ENCODE data around the gene SLC34A3. TPM values are rescaled to one million over a fixed set of nuclear protein-coding genes. Genes with fewer than 3 reads are reported as not detected.
A peak's percentile ranks its signal among the peaks of the same experiment; 100 is the strongest.

The SLC34A3 gene
- total and polyA plus RNA-seq, 2 experiments from 2014 or later = not detected

DNA sequence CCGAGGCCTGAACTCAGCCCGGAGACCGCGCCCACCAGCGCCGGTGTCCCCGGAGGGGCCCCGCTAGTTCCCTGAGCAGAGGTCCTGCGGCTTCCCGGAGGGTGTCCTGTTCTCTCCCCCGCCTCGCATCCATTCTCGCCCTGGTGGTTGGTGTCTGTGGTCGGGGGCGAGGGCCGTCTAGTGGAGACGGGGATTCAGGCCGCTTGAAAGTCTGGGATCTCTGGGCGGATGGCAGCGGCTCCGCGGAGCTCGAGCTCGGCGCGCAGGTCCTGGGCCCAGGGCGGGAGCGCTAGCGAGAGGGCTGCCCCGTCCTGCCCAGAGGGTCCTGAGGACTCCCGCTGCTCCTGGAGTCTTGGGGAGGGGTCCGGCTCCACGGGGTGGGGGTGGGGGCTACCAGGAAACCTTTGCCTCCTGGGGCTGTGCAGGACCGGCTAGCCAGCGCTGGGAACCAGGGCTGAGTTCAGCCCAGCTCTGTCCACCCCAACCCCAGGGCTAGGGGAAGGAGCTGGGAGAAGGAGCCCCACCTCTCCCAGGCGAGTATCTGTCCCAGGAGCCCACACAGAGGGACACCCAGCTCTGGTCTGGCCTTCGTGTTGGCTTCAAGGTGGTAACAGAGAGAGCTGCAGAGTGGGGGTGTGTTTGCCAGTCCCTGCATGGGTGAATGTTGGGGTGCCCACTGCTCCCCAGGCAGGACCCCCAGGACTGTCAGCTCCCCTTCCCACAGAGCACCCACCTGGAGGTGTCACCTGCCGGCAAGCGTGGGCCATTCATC lies 50.8 kb downstream of the SLC34A3 start:
- Histone ChIP-seq H3K36me3 (peaks cover 6% of the 10 kb centered on the region), H3K27me3 (peaks cover 6% of the 10 kb centered on the region), H3K4me1 (ENCODE audit: low read depth) (peaks cover 23% of the 10 kb centered on the region), H3K9me3 (ENCODE audit: low read depth) (no peaks in the 10 kb centered on the region), H3K27ac (no peak overlapping the region), H3K4me3 (peak overlapping the region; percentile 16)
- TF ChIP-seq, protein P1, sequence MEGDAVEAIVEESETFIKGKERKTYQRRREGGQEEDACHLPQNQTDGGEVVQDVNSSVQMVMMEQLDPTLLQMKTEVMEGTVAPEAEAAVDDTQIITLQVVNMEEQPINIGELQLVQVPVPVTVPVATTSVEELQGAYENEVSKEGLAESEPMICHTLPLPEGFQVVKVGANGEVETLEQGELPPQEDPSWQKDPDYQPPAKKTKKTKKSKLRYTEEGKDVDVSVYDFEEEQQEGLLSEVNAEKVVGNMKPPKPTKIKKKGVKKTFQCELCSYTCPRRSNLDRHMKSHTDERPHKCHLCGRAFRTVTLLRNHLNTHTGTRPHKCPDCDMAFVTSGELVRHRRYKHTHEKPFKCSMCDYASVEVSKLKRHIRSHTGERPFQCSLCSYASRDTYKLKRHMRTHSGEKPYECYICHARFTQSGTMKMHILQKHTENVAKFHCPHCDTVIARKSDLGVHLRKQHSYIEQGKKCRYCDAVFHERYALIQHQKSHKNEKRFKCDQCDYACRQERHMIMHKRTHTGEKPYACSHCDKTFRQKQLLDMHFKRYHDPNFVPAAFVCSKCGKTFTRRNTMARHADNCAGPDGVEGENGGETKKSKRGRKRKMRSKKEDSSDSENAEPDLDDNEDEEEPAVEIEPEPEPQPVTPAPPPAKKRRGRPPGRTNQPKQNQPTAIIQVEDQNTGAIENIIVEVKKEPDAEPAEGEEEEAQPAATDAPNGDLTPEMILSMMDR (IDR thresholded peaks at IDR 0.05; ENCODE audit: low read depth, low read length) = no peak
- no peak for DNase-seq (ENCODE audit: low read depth in 1 of 2, low spot score in 1 of 2)

Other genes with a start within 250 kb of the SLC34A3 start
Only the 30 nearest of the 31 such genes appear.
- 94.6 and 130 TPM in 2 replicates for gene PAXX, start 238.5 kb upstream of the SLC34A3 start, total RNA-seq
- 102 and 110 TPM in 2 replicates for gene PAXX, start 238.5 kb upstream of the SLC34A3 start, polyA plus RNA-seq
- not detected in 2 replicates for gene CLIC3, start 234.3 kb upstream of the SLC34A3 start, total RNA-seq
- gene CLIC3, start 234.3 kb upstream of the SLC34A3 start, polyA plus RNA-seq = 0.75 and 0.87 TPM in 2 replicates
- 48.7 and 56.7 TPM in 2 replicates for gene ABCA2, start 202.7 kb upstream of the SLC34A3 start, total RNA-seq
- gene ABCA2, start 202.7 kb upstream of the SLC34A3 start, polyA plus RNA-seq = 30.5 and 33.3 TPM in 2 replicates
- not detected in 2 replicates for gene FUT7, start 198.8 kb upstream of the SLC34A3 start, total RNA-seq
- not detected in 2 replicates for gene FUT7, start 198.8 kb upstream of the SLC34A3 start, polyA plus RNA-seq
- gene NPDC1, start 184.7 kb upstream of the SLC34A3 start, total RNA-seq = 40.8 and 65.1 TPM in 2 replicates
- gene NPDC1, start 184.7 kb upstream of the SLC34A3 start, polyA plus RNA-seq = 83.5 and 94.9 TPM in 2 replicates
- not detected in 2 replicates for gene ENTPD2, start 176.8 kb upstream of the SLC34A3 start, total RNA-seq
- gene ENTPD2, start 176.8 kb upstream of the SLC34A3 start, polyA plus RNA-seq = not detected in 2 replicates
- gene SAPCD2, start 160.3 kb upstream of the SLC34A3 start, total RNA-seq = 6.3 and 42.1 TPM in 2 replicates
- gene SAPCD2, start 160.3 kb upstream of the SLC34A3 start, polyA plus RNA-seq = 4.7 and 28.3 TPM in 2 replicates
- 5.8 and 13.3 TPM in 2 replicates for gene UAP1L1, start 153.4 kb upstream of the SLC34A3 start, total RNA-seq
- gene UAP1L1, start 153.4 kb upstream of the SLC34A3 start, polyA plus RNA-seq = 9.9 and 17.9 TPM in 2 replicates
- gene MAN1B1, start 143.9 kb upstream of the SLC34A3 start, total RNA-seq = 59.4 and 73.3 TPM in 2 replicates
- gene MAN1B1, start 143.9 kb upstream of the SLC34A3 start, polyA plus RNA-seq = 67.6 and 86.7 TPM in 2 replicates
- gene DPP7, start 116.2 kb upstream of the SLC34A3 start, total RNA-seq = 125 and 144 TPM in 2 replicates
- gene DPP7, start 116.2 kb upstream of the SLC34A3 start, polyA plus RNA-seq = 202 and 204 TPM in 2 replicates
- gene GRIN1, start 91.7 kb upstream of the SLC34A3 start, total RNA-seq = 0.03 TPM in 1 of 2 replicates, not detected in the other
- gene GRIN1, start 91.7 kb upstream of the SLC34A3 start, polyA plus RNA-seq = 0.22 and 0.49 TPM in 2 replicates
- gene LRRC26, start 60.9 kb upstream of the SLC34A3 start, total RNA-seq = not detected in 2 replicates
- 1.4 and 2.3 TPM in 2 replicates for gene LRRC26, start 60.9 kb upstream of the SLC34A3 start, polyA plus RNA-seq
- gene TMEM210, start 58.8 kb upstream of the SLC34A3 start, total RNA-seq = not detected in 2 replicates
- not detected in 2 replicates for gene TMEM210, start 58.8 kb upstream of the SLC34A3 start, polyA plus RNA-seq
- 29.8 and 42.8 TPM in 2 replicates for gene ANAPC2, start 42.3 kb upstream of the SLC34A3 start, total RNA-seq
- 15.5 and 17.9 TPM in 2 replicates for gene ANAPC2, start 42.3 kb upstream of the SLC34A3 start, polyA plus RNA-seq
- 64.5 and 90.3 TPM in 2 replicates for gene SSNA1, start 42.2 kb upstream of the SLC34A3 start, total RNA-seq
- gene SSNA1, start 42.2 kb upstream of the SLC34A3 start, polyA plus RNA-seq = 77.9 and 110 TPM in 2 replicates
- 26.4 and 31.2 TPM in 2 replicates for gene TPRN, start 30.2 kb upstream of the SLC34A3 start, total RNA-seq
- gene TPRN, start 30.2 kb upstream of the SLC34A3 start, polyA plus RNA-seq = 34.7 and 44.8 TPM in 2 replicates
- gene TMEM203, start 25.3 kb upstream of the SLC34A3 start, total RNA-seq = 44.7 and 50.0 TPM in 2 replicates
- 86.6 and 99.2 TPM in 2 replicates for gene TMEM203, start 25.3 kb upstream of the SLC34A3 start, polyA plus RNA-seq
- 13.1 and 17.5 TPM in 2 replicates for gene NDOR1, start 25.2 kb upstream of the SLC34A3 start, total RNA-seq
- 9.1 and 18.1 TPM in 2 replicates for gene NDOR1, start 25.2 kb upstream of the SLC34A3 start, polyA plus RNA-seq
- gene RNF208, start 8.7 kb upstream of the SLC34A3 start, total RNA-seq = 19.3 and 23.1 TPM in 2 replicates
- 6.1 and 8.1 TPM in 2 replicates for gene RNF208, start 8.7 kb upstream of the SLC34A3 start, polyA plus RNA-seq
- 5.8 and 7.0 TPM in 2 replicates for gene CYSRT1, start 5.7 kb upstream of the SLC34A3 start, total RNA-seq
- gene CYSRT1, start 5.7 kb upstream of the SLC34A3 start, polyA plus RNA-seq = 3.1 and 6.6 TPM in 2 replicates
- gene RNF224, start 3.4 kb upstream of the SLC34A3 start, total RNA-seq = 0.32 TPM in 1 of 2 replicates, not detected in the other
- 0.12 TPM in 1 of 2 replicates, not detected in the other for gene RNF224, start 3.4 kb upstream of the SLC34A3 start, polyA plus RNA-seq
- gene TUBB4B, start 10.4 kb downstream of the SLC34A3 start, total RNA-seq = 412 and 540 TPM in 2 replicates
- 745 and 845 TPM in 2 replicates for gene TUBB4B, start 10.4 kb downstream of the SLC34A3 start, polyA plus RNA-seq
- gene STPG3, start 20.4 kb downstream of the SLC34A3 start, total RNA-seq = 0.95 TPM in 1 of 2 replicates, not detected in the other
- gene STPG3, start 20.4 kb downstream of the SLC34A3 start, polyA plus RNA-seq = 3.2 and 3.3 TPM in 2 replicates
- 68.6 and 78.2 TPM in 2 replicates for gene NELFB, start 24.4 kb downstream of the SLC34A3 start, total RNA-seq
- gene NELFB, start 24.4 kb downstream of the SLC34A3 start, polyA plus RNA-seq = 73.3 and 87.6 TPM in 2 replicates
- 36.7 and 51.4 TPM in 2 replicates for gene TOR4A, start 46.8 kb downstream of the SLC34A3 start, total RNA-seq
- 18.5 and 24.3 TPM in 2 replicates for gene TOR4A, start 46.8 kb downstream of the SLC34A3 start, polyA plus RNA-seq
- gene NRARP, start 71.4 kb downstream of the SLC34A3 start, total RNA-seq = 8.8 and 16.5 TPM in 2 replicates
- 8.7 and 12.6 TPM in 2 replicates for gene NRARP, start 71.4 kb downstream of the SLC34A3 start, polyA plus RNA-seq
- 14.3 and 72.1 TPM in 2 replicates for gene EXD3, start 192.3 kb downstream of the SLC34A3 start, total RNA-seq
- 32.3 and 52.4 TPM in 2 replicates for gene EXD3, start 192.3 kb downstream of the SLC34A3 start, polyA plus RNA-seq
- gene NOXA1, start 192.5 kb downstream of the SLC34A3 start, total RNA-seq = 6.8 and 12.0 TPM in 2 replicates
- gene NOXA1, start 192.5 kb downstream of the SLC34A3 start, polyA plus RNA-seq = 8.1 and 14.9 TPM in 2 replicates
- 0.51 and 0.56 TPM in 2 replicates for gene ENTPD8, start 210.5 kb downstream of the SLC34A3 start, total RNA-seq
- gene ENTPD8, start 210.5 kb downstream of the SLC34A3 start, polyA plus RNA-seq = 0.15 and 1.7 TPM in 2 replicates
- 75.6 and 107 TPM in 2 replicates for gene NSMF, start 228.4 kb downstream of the SLC34A3 start, total RNA-seq
- 73.0 and 113 TPM in 2 replicates for gene NSMF, start 228.4 kb downstream of the SLC34A3 start, polyA plus RNA-seq

All from cardiac muscle cell (in vitro differentiated cells and primary cell).